ENCODE data around the gene GLDN.

The GLDN gene

DNA sequence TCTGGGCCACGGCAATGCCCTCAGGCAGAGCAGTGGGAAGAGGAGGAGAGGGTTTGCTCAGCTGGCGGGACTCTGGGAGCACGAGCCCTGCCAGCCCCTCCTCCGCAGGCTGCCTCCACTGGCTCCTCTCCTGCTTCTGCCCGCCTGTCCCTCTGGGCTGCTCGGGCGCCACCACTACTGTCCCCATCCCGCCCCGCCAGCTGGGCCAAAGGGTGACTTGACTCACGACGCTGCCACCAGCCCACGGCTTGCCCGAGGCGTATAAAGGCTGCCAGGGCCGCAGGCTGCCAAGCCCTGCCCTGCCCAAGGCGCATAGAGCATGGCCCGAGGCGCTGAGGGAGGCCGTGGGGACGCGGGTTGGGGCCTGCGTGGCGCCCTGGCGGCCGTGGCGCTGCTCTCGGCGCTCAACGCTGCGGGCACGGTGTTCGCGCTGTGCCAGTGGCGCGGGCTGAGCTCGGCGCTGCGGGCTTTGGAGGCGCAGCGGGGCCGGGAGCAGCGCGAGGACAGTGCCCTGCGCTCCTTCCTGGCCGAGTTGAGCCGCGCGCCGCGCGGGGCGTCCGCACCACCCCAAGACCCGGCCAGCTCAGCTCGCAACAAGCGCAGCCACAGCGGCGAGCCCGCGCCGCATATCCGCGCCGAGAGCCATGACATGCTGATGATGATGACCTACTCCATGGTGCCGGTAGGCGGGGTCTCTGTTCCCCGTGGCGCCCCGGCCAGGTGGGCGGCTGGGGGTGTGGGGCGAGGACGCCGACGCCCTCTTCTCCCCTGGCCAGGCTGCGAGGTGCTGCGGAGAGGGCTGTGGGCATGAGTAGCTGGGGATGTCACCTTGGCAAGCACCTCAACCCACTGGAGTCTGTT is at the start of gene GLDN:
Gene GLDN, plus strand, starts transcription at position 290 of the 861 bp plus-strand sequence. Its CDS starts 30 bp downstream, at position 320.
- Histone ChIP-seq H3K4me3 (ENCODE audit: low read depth, low read length) (peak within 1 kb of the TSS; percentile 32), H3K36me3 (ENCODE audit: control insufficient read depth in 2 of 2, insufficient read depth in 1 of 2, low read length in 2 of 2) (no peaks in the 10 kb centered on the region), H3K27ac (ENCODE audit: extremely low read depth, low read depth, low read length) (peak within 1 kb of the TSS; percentile 37; the same call in 1 of the 2 replicates), H3K9me3 (ENCODE audit: control insufficient read depth, insufficient read depth, low read depth, low read length) (no peaks in the 10 kb centered on the region), H3K4me1 (ENCODE audit: control insufficient read depth, insufficient read depth, low read length) (no peaks in the 10 kb centered on the region)
- ChIA-PET CTCF (no interaction called here), POLR2A (no interaction called here)
- TF ChIP-seq PRDM10 (tag by site-specific recombination; IDR thresholded peaks at IDR 0.05) (peak; percentile 58), ZNF10 (tag by site-specific recombination; IDR thresholded peaks at IDR 0.05) (peak; percentile 57; the same call in 1 of the 2 replicates), SP7 (tag by site-specific recombination; IDR thresholded peaks at IDR 0.05) (no peak), ZNF146 (tag by site-specific recombination; IDR thresholded peaks at IDR 0.05) (no peak), ZBTB8A (tag by site-specific recombination; IDR thresholded peaks at IDR 0.05) (0 out of 2 replicates have a peak, but pooled peaks have one; percentile 10), ZNF354C (tag by site-specific recombination; IDR thresholded peaks at IDR 0.05; ENCODE audit: borderline replicate concordance, low read depth) (no peak), ZNF16 (tag by site-specific recombination; IDR thresholded peaks at IDR 0.05; ENCODE audit: low read depth) (no peak), SP3 (tag by site-specific recombination; IDR thresholded peaks at IDR 0.05) (0 out of 2 replicates have a peak, but pooled peaks have one; percentile 9), PRDM6 (tag by site-specific recombination; IDR thresholded peaks at IDR 0.05) (no peak), ZNF664 (tag by site-specific recombination; IDR thresholded peaks at IDR 0.05) (no peak), SCRT1 (tag by site-specific recombination; IDR thresholded peaks at IDR 0.05; ENCODE audit: borderline replicate concordance) (no peak), ZNF776 (tag by site-specific recombination; IDR thresholded peaks at IDR 0.05; ENCODE audit: borderline replicate concordance) (no peak), ZNF391 (tag by site-specific recombination; IDR thresholded peaks at IDR 0.05; ENCODE audit: borderline replicate concordance, low read depth) (no peak), GLI2 (tag by site-specific recombination; IDR thresholded peaks at IDR 0.05; ENCODE audit: borderline replicate concordance, low read depth) (no peak), BCL11B (tag by site-specific recombination; IDR thresholded peaks at IDR 0.05; ENCODE audit: low read depth) (no peak), EGR2 (tag by site-specific recombination; IDR thresholded peaks at IDR 0.05; ENCODE audit: low read depth) (peak; percentile 78), KLF1 (tag by site-specific recombination; IDR thresholded peaks at IDR 0.05) (peak; percentile 73), KLF8 (tag by site-specific recombination; IDR thresholded peaks at IDR 0.05) (peak; percentile 34; the same call in 1 of the 2 replicates), SETDB1 (IDR thresholded peaks at IDR 0.05; ENCODE audit: insufficient read length, low read length) (no peak), ZNF544 (tag by site-specific recombination; IDR thresholded peaks at IDR 0.05) (no peak), ZFHX2 (tag by site-specific recombination; conservative IDR thresholded peaks at IDR 0.05) (peak; percentile 83), ZNF335 (tag by site-specific recombination; conservative IDR thresholded peaks at IDR 0.05) (peak; percentile 70), GLIS2 (tag by site-specific recombination; IDR thresholded peaks at IDR 0.05) (peak; percentile 13; the same call in 1 of the 2 replicates), ZNF677 (tag by site-specific recombination; IDR thresholded peaks at IDR 0.05) (no peak)
- TF ChIP-seq, protein P1, sequence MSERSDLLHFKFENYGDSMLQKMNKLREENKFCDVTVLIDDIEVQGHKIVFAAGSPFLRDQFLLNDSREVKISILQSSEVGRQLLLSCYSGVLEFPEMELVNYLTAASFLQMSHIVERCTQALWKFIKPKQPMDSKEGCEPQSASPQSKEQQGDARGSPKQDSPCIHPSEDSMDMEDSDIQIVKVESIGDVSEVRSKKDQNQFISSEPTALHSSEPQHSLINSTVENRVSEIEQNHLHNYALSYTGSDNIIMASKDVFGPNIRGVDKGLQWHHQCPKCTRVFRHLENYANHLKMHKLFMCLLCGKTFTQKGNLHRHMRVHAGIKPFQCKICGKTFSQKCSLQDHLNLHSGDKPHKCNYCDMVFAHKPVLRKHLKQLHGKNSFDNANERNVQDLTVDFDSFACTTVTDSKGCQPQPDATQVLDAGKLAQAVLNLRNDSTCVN (tag by site-specific recombination; optimal IDR thresholded peaks at IDR 0.05) = peak; percentile 75
- TF ChIP-seq, protein P2, sequence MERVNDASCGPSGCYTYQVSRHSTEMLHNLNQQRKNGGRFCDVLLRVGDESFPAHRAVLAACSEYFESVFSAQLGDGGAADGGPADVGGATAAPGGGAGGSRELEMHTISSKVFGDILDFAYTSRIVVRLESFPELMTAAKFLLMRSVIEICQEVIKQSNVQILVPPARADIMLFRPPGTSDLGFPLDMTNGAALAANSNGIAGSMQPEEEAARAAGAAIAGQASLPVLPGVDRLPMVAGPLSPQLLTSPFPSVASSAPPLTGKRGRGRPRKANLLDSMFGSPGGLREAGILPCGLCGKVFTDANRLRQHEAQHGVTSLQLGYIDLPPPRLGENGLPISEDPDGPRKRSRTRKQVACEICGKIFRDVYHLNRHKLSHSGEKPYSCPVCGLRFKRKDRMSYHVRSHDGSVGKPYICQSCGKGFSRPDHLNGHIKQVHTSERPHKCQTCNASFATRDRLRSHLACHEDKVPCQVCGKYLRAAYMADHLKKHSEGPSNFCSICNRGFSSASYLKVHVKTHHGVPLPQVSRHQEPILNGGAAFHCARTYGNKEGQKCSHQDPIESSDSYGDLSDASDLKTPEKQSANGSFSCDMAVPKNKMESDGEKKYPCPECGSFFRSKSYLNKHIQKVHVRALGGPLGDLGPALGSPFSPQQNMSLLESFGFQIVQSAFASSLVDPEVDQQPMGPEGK (tag by site-specific recombination; IDR thresholded peaks at IDR 0.05) = 0 out of 2 replicates have a peak, but pooled peaks have one; percentile 26
